HepG2 (cell line): ENCODE data around the gene POLR3E. TPM values are rescaled to one million over a fixed set of nuclear protein-coding genes. Genes with fewer than 3 reads are reported as not detected.

Source experiments
- ATAC-seq: fragments of 200-7000 bp; cut with Tn5 transposase; 3 replicates; pipeline ENCODE4 v1.9.1; 2020; ENCODE audit warnings: mild to moderate bottlenecking, moderate library complexity
- BruUV-seq: library from RNA; stranded (reverse); fragments of 400-500 nt; replicated peaks from 2 replicates; lab custom pipeline; 2021; lab: Mats Ljungman, UMichigan
- CTCF ChIA-PET: fragments of 300-600 bp; formaldehyde crosslinking; extraction: SDS; loops from one replicate; lab custom pipeline; 2021; ENCODE audit warnings: low total read pairs, inconsistent platforms, low intra/inter-chr PET ratio; lab: Yijun Ruan, JAX
- POLR2A ChIA-PET: fragments of 350-600 bp; sonication (Branson Sonifier 250); formaldehyde crosslinking; loops from one replicate; lab custom pipeline; 2020; ENCODE audit warnings: antibody characterized with exemption, inconsistent platforms; lab: Yijun Ruan, JAX
- DNase-seq: peaks from one replicate; pipeline ENCODE4 v3.0.0-alpha.2; 2015; ENCODE audit warnings: low spot score
- FAIRE-seq: peaks from 3 replicates; lab custom pipeline; 2011; peaks lifted over from hg19 to GRCh38; lab: Jason Lieb, UNC
- H2AFZ ChIP-seq: one replicate; pipeline ENCODE4 v1.6.1; 2011; ENCODE audit warnings: low read length, inconsistent platforms
- H3K27ac ChIP-seq: fragments of 300-600 bp; 3 replicates; pipeline ENCODE4 v1.8.0; 2011; ENCODE audit warnings: mixed run types, mild to moderate bottlenecking, mixed read lengths, low read length, inconsistent platforms; ENCODE audit not compliant: insufficient read depth; ENCODE audit errors: extremely low read length
- H3K27me3 ChIP-seq, 2 experiments: fragments of 200-600 bp in 1 of 2; 2 replicates in 1 of 2; 3 replicates in 1 of 2; pipeline versions ENCODE4 v1.6.0 to v1.8.0; 2011; ENCODE audit warnings: low read length in 2 of 2, mild to moderate bottlenecking in 2 of 2, moderate library complexity in 2 of 2, inconsistent platforms in 1 of 2; ENCODE audit not compliant: insufficient read depth in 2 of 2, control insufficient read depth in 1 of 2
- H3K36me3 ChIP-seq, 2 experiments: fragments of 200-600 bp in 1 of 2; replicated peaks in 1 of 2; 2 replicates in 1 of 2; 3 replicates in 1 of 2; pipeline versions ENCODE4 v1.5.1 to v1.8.0; 2011; ENCODE audit warnings: low read length in 2 of 2, inconsistent platforms in 1 of 2; ENCODE audit not compliant: insufficient read depth in 2 of 2, control insufficient read depth in 1 of 2
- H3K4me1 ChIP-seq: 2 replicates; pipeline ENCODE4 v1.5.1; 2012; ENCODE audit warnings: low read length, inconsistent platforms; ENCODE audit not compliant: insufficient read depth
- H3K4me2 ChIP-seq: 2 replicates; pipeline ENCODE4 v1.6.0; 2011; ENCODE audit warnings: low read depth, low read length, inconsistent platforms
- H3K4me3 ChIP-seq, 3 experiments: fragments of 200-600 bp in 1 of 3; sonication (generic), shearing (Covaris generic) in 1 of 3; replicated peaks in 1 of 3; 2 replicates each; pipeline ENCODE4 v1.5.1; 2011 to 2016; ENCODE audit warnings: low read length in 3 of 3, inconsistent platforms in 2 of 3, low read depth in 2 of 3, mild to moderate bottlenecking in 2 of 3, control low read depth in 1 of 3, mixed read lengths in 1 of 3; ENCODE audit not compliant: insufficient read depth in 1 of 3
- H3K79me2 ChIP-seq: one replicate; pipeline ENCODE4 v1.6.1; 2011; ENCODE audit warnings: low read length, inconsistent platforms; ENCODE audit not compliant: insufficient read depth
- H3K9ac ChIP-seq: 2 replicates; pipeline ENCODE4 v1.6.0; 2011; ENCODE audit warnings: mild to moderate bottlenecking, low read depth, low read length, inconsistent platforms; ENCODE audit not compliant: insufficient read depth
- H3K9me3 ChIP-seq: 2 replicates; pipeline ENCODE4 v1.5.1; 2012; ENCODE audit warnings: mild to moderate bottlenecking, low read length
- H4K20me1 ChIP-seq: 2 replicates; pipeline ENCODE4 v1.6.0; 2011; ENCODE audit warnings: inconsistent platforms, mild to moderate bottlenecking, low read length, moderate library complexity; ENCODE audit not compliant: insufficient read depth
- ASH2L ChIP-seq: fragments of 300-600, 200-600 bp; sonication (generic); IDR thresholded peaks from 2 replicates; pipeline ENCODE4 v1.7.0; 2017; ENCODE audit warnings: low read depth, mild to moderate bottlenecking, moderate library complexity, mixed read lengths, low read length; ENCODE audit not compliant: insufficient read length
- HMGXB4 ChIP-seq, 2 experiments: sonication (generic) in 1 of 2; formaldehyde crosslinking in 1 of 2; IDR thresholded peaks; 2 replicates each; pipeline versions ENCODE4 v1.4.0 to v1.6.1; 2018 to 2020; ENCODE audit warnings: missing genetic modification reagents in 2 of 2, borderline replicate concordance in 1 of 2, low read depth in 1 of 2, mild to moderate bottlenecking in 1 of 2, missing biosample characterization in 1 of 2
- MTF1 ChIP-seq: sonication (generic); formaldehyde crosslinking; IDR thresholded peaks from 2 replicates; pipeline ENCODE4 v1.5.0; 2020; ENCODE audit warnings: missing genetic modification reagents
- PHF5A ChIP-seq: IDR thresholded peaks from one replicate; pipeline ENCODE4 v1.6.1; 2018; ENCODE audit warnings: low read depth, missing genetic modification reagents; ENCODE audit not compliant: unreplicated experiment
- PRDM4 ChIP-seq: sonication (generic); formaldehyde crosslinking; IDR thresholded peaks from 2 replicates; pipeline ENCODE4 v1.9.0; 2021; ENCODE audit warnings: missing genetic modification reagents, borderline replicate concordance
- RBM22 ChIP-seq: fragments of 200-400 bp; formaldehyde crosslinking; optimal IDR thresholded peaks from 2 replicates; pipeline ENCODE3; 2017; ENCODE audit warnings: mild to moderate bottlenecking, low read length, moderate library complexity
- TAF1 ChIP-seq: sonication (generic); formaldehyde crosslinking; IDR thresholded peaks from 2 replicates; pipeline ENCODE4 v1.4.0; 2020; ENCODE audit warnings: missing genetic modification reagents
- TBX3 ChIP-seq: fragments of 450-650 bp; IDR thresholded peaks from 2 replicates; pipeline ENCODE4 v1.6.1; 2017; ENCODE audit warnings: antibody characterized with exemption, mild to moderate bottlenecking, inconsistent platforms, borderline replicate concordance
- TFDP2 ChIP-seq: sonication (generic); formaldehyde crosslinking; IDR thresholded peaks from 2 replicates; pipeline ENCODE4 v1.4.0; 2020; ENCODE audit warnings: missing genetic modification reagents
- ZFP36L2 ChIP-seq: sonication (generic); formaldehyde crosslinking; IDR thresholded peaks from 2 replicates; pipeline ENCODE4 v1.4.0; 2020; ENCODE audit warnings: missing genetic modification reagents
- ZFY ChIP-seq: sonication (generic); formaldehyde crosslinking; IDR thresholded peaks from 2 replicates; pipeline ENCODE4 v1.4.0; 2020; ENCODE audit warnings: missing genetic modification reagents
- ZNF235 ChIP-seq: sonication (generic); formaldehyde crosslinking; IDR thresholded peaks from 2 replicates; pipeline ENCODE4 v1.8.1; 2023; ENCODE audit warnings: mild to moderate bottlenecking, missing genetic modification reagents, borderline replicate concordance
- ZNF451 ChIP-seq: sonication (generic); formaldehyde crosslinking; IDR thresholded peaks from 2 replicates; pipeline ENCODE4 v1.5.0; 2020; ENCODE audit warnings: mild to moderate bottlenecking, missing genetic modification reagents
- ZNF543 ChIP-seq: sonication (generic); formaldehyde crosslinking; IDR thresholded peaks from 2 replicates; pipeline ENCODE4 v1.4.0; 2020; ENCODE audit warnings: mild to moderate bottlenecking, missing genetic modification reagents
- ZNF670 ChIP-seq: sonication (generic); formaldehyde crosslinking; IDR thresholded peaks from 2 replicates; pipeline ENCODE4 v1.8.0; 2022; ENCODE audit warnings: mild to moderate bottlenecking, missing genetic modification reagents, borderline replicate concordance
- WGBS: methylation state at CpG from one replicate; pipeline ENCODE4 v1.1.6; 2017; ENCODE audit warnings: low lambda C conversion rate; 5-methylcytosine and 5-hydroxymethylcytosine counted together
- in situ Hi-C: cut with HindIII; loops from 2 replicates; pipeline ENCODE4 v1.10.0; 2017; ENCODE audit warnings: low pct_unique_long_range_greater_than_20kb; ENCODE audit not compliant: extremely low pct_ligation_motif_present
- intact Hi-C: fragments of 100-400 bp; cut with micrococcal nuclease; formaldehyde crosslinking; loops from one replicate; pipeline ENCODE4 v1.10.0; 2022; ENCODE audit not compliant: unreplicated experiment
- polyA plus RNA-seq, 8 experiments: library from polyadenylated mRNA; depleted of rRNA in 3 of 8; stranded (reverse) in 7 of 8; unstranded in 1 of 8; fragments of >200 nt; fragmentation: Illumina TruSeq in 4 of 8; extraction: Trizol in 4 of 8; gene quantifications; 2 replicates each; pipeline versions ENCODE4 v1.2.1 to v1.2.3, GENCODE V29; 2011 to 2016; ENCODE audit warnings: low read depth in 4 of 8, missing spikeins in 1 of 8, mixed read lengths in 1 of 8; ENCODE audit not compliant: insufficient read depth in 1 of 8
- total RNA-seq, 5 experiments: library from RNA; depleted of rRNA; stranded (reverse); fragments of >200 nt; fragmentation: Illumina TruSeq; extraction: Trizol; gene quantifications; 2 replicates each; pipeline ENCODE4 v1.2.3, GENCODE V29; 2016; ENCODE audit warnings: low read depth in 1 of 5

POLR3E gene
- total and polyA plus RNA-seq, 2 of the 13 experiments (the other 11 are each of a cell fraction or from before 2014, with no cell fraction given) = 135 to 262 TPM

GRCh38 chr16:22318690-22319358 lies 21.6 kb downstream of the POLR3E start:
- BruUV-seq = no TSS peak
- peak; percentile 43 for FAIRE-seq
- H3K9ac ChIP-seq = no peak overlapping the region
- DNase-seq = peak; percentile 45
- no peaks in the 10 kb centered on the region for H3K27me3 ChIP-seq
- H2AFZ ChIP-seq = no peak overlapping the region
- no peak overlapping the region for H3K4me2 ChIP-seq
- no peak overlapping the region for H3K4me3 ChIP-seq
- peaks cover 62 to 96% of the 10 kb centered on the region in 2 experiments for H3K36me3 ChIP-seq
- 90% methylated on average over 18 of the region's 18 CpGs for WGBS
- ChIA-PET CTCF (no interaction called here), POLR2A (no interaction called here)
- intact Hi-C loops = no loop called here
- peaks cover 23% of the 10 kb centered on the region; the same call in 1 of the 2 replicates for H4K20me1 ChIP-seq
- H3K79me2 ChIP-seq = peaks cover 14% of the 10 kb centered on the region
- 0 out of 2 replicates have a peak, but pooled peaks cover 7% of the 10 kb centered on the region for H3K4me1 ChIP-seq
- H3K9me3 ChIP-seq = no peaks in the 10 kb centered on the region
- in situ Hi-C loops = no loop called here
- H3K27ac ChIP-seq = no peak overlapping the region
- no peak for ATAC-seq
- TF ChIP-seq HMGXB4 (CRISPR knock-in tag; IDR thresholded peaks at IDR 0.05; ENCODE audit: borderline replicate concordance in 1 of 2, low read depth in 1 of 2) (no peak), MTF1 (CRISPR knock-in tag) (no peak), ASH2L (no peak), TAF1 (CRISPR knock-in tag) (no peak), TBX3 (no peak), RBM22 (peak; percentile 91), ZNF451 (no peak), ZNF543 (CRISPR knock-in tag) (no peak; the same call in 1 of the 2 replicates), PHF5A (no peak), ZNF235 (CRISPR knock-in tag) (no peak), PRDM4 (CRISPR knock-in tag) (no peak), ZNF670 (CRISPR knock-in tag) (0 out of 2 replicates have a peak, but pooled peaks have one; percentile 50), ZFY (no peak), ZFP36L2 (CRISPR knock-in tag) (no peak), TFDP2 (no peak)
